Prostate gland (tissue), 2 donors: ENCODE data around the gene HCN1. TPM values are rescaled to one million over a fixed set of nuclear protein-coding genes. Genes with fewer than 3 reads are reported as not detected.

ENCODE experiments used
- DNase-seq: peaks from one replicate; pipeline ENCODE4 v3.0.0-alpha.2; 2019; ENCODE audit warnings: low spot score
- H3K27ac ChIP-seq, 2 donors: fragments of 200-600 bp; sonication (generic); 2 replicates each; pipeline ENCODE4 v1.5.1; 2017 to 2019
- H3K27me3 ChIP-seq: fragments of 200-600 bp; sonication (generic); replicated peaks from 2 replicates; pipeline ENCODE4 v1.5.1; 2019; ENCODE audit not compliant: insufficient read depth
- H3K36me3 ChIP-seq, 2 donors: fragments of 200-600 bp; sonication (generic); 1 replicate in 1 of 2; 2 replicates in 1 of 2; pipeline versions ENCODE4 v1.5.1 to v1.8.1; 2017 to 2019
- H3K4me1 ChIP-seq: fragments of 200-600 bp; sonication (generic); replicated peaks from 2 replicates; pipeline ENCODE4 v1.5.1; 2019
- H3K4me3 ChIP-seq, 2 donors: fragments of 200-600 bp; sonication (generic); 2 replicates each; pipeline ENCODE4 v1.5.1; 2017 to 2019
- H3K9me3 ChIP-seq: fragments of 200-600 bp; sonication (generic); 2 replicates; pipeline ENCODE4 v1.5.1; 2017
- CTCF ChIP-seq, 4 experiments: fragments of 200-600 bp in 2 of 4; fragments of 450-650 bp in 2 of 4; sonication (generic) in 2 of 4; IDR thresholded peaks; 1 replicate in 3 of 4; 2 replicates in 1 of 4; pipeline ENCODE4 v1.5.1; 2016 to 2019; ENCODE audit warnings: antibody characterized with exemption in 4 of 4, mild to moderate bottlenecking in 2 of 4, moderate library complexity in 2 of 4
- POLR2A ChIP-seq: fragments of 450-650 bp; IDR thresholded peaks from one replicate; pipeline ENCODE4 v1.6.1; 2016; ENCODE audit warnings: antibody characterized with exemption, mild to moderate bottlenecking
- POLR2AphosphoS5 ChIP-seq: sonication (generic); formaldehyde crosslinking; IDR thresholded peaks from one replicate; pipeline ENCODE4 v1.6.1; 2017; ENCODE audit warnings: antibody characterized with exemption
- WGBS: methylation state at CpG from one replicate; pipeline ENCODE4 v1.1.5; 2018; 5-methylcytosine and 5-hydroxymethylcytosine counted together
- intact Hi-C: fragments of 100-400 bp; cut with DNase I; formaldehyde crosslinking; loops from one replicate; pipeline ENCODE4 v1.14.2; 2022
- total RNA-seq, 2 donors: library from RNA; depleted of rRNA; stranded (reverse); fragments of >200 nt; gene quantifications; one replicate each; pipeline ENCODE4 v1.1.0, GENCODE V29; 2016

HCN1 gene
- total RNA-seq, result 1 to 10 TPM in 1 of 2 donors, under 1 TPM in 1; 0.05 to 1.3 TPM

GRCh38 chr5:45696206-45696836, at the start of gene HCN1:
Gene HCN1 (minus strand): TSS chr5:45696380.
- DNase-seq, result peak; percentile 18
- Histone ChIP-seq H3K36me3 (no peaks in the 10 kb centered on the region), H3K4me3 (no peak within 1 kb of the TSS), H3K9me3 (no peaks in the 10 kb centered on the region), H3K27ac (no peak within 1 kb of the TSS), H3K27me3 (peaks cover 4% of the 10 kb centered on the region), H3K4me1 (no peaks in the 10 kb centered on the region)
- TF ChIP-seq CTCF (IDR thresholded peaks at IDR 0.05) (peak in 2 of 4 experiments; percentile 20 to 27), POLR2A (no peak)
- intact Hi-C loops, result no loop called here
- 28% methylated on average over 22 of the region's 46 CpGs for WGBS

GRCh38 chr5:45741110-45741509, 44.9 kb upstream of the HCN1 start:
- no peak for DNase-seq
- intact Hi-C loops, result no loop called here
- no peaks in the 10 kb centered on the region for H3K36me3 ChIP-seq
- H3K27me3 ChIP-seq, result no peaks in the 10 kb centered on the region
- H3K9me3 ChIP-seq, result no peaks in the 10 kb centered on the region
- no peak overlapping the region for H3K27ac ChIP-seq
- no peak overlapping the region for H3K4me3 ChIP-seq
- TF ChIP-seq POLR2A, result no peak
- no peaks in the 10 kb centered on the region for H3K4me1 ChIP-seq
- 54% methylated on average over 5 of the region's 5 CpGs for WGBS

- TF ChIP-seq POLR2AphosphoS5, result no peak
- no peak for TF ChIP-seq CTCF (IDR thresholded peaks at IDR 0.05)
- TF ChIP-seq POLR2A, result no peak
- DNase-seq, result no peak
- H3K27me3 ChIP-seq, result no peaks in the 10 kb centered on the region
- WGBS, result 73% methylated on average over 5 of the region's 5 CpGs
- H3K9me3 ChIP-seq, result no peaks in the 10 kb centered on the region
- no peaks in the 10 kb centered on the region for H3K36me3 ChIP-seq
- intact Hi-C loops, result no loop called here
- H3K27ac ChIP-seq, result no peak overlapping the region
- no peaks in the 10 kb centered on the region for H3K4me1 ChIP-seq
- H3K4me3 ChIP-seq, result no peak overlapping the region
Observed at GRCh38 chr5:45737153-45737552, 41.0 kb upstream of the HCN1 start.

GRCh38 chr5:45725537-45725936, 29.4 kb upstream of the HCN1 start:
- TF ChIP-seq POLR2A (no peak), CTCF (IDR thresholded peaks at IDR 0.05) (no peak), POLR2AphosphoS5 (no peak)
- Histone ChIP-seq H3K9me3 (no peaks in the 10 kb centered on the region), H3K4me1 (no peaks in the 10 kb centered on the region), H3K36me3 (no peaks in the 10 kb centered on the region), H3K4me3 (no peak overlapping the region), H3K27ac (no peak overlapping the region), H3K27me3 (no peaks in the 10 kb centered on the region)
- DNase-seq, result no peak
- intact Hi-C loops, result no loop called here
- 62% methylated on average over 3 of the region's 3 CpGs for WGBS

GRCh38 chr5:45697201-45697600, 1.0 kb upstream of the HCN1 start:
- Histone ChIP-seq H3K4me1 (no peaks in the 10 kb centered on the region), H3K36me3 (no peaks in the 10 kb centered on the region), H3K27ac (no peak overlapping the region), H3K4me3 (no peak overlapping the region), H3K9me3 (no peaks in the 10 kb centered on the region), H3K27me3 (peaks cover 4% of the 10 kb centered on the region)
- intact Hi-C loops, result no loop called here
- 59% methylated on average over 6 of the region's 6 CpGs for WGBS
- DNase-seq, result no peak
- TF ChIP-seq POLR2A (no peak), POLR2AphosphoS5 (no peak), CTCF (IDR thresholded peaks at IDR 0.05) (no peak)
